Nucleus accumbens (tissue), 56 donors: ENCODE measurements around the gene OSBPL3.

Experiments used
- DNase-seq, 56 donors: peaks; one replicate each; lab custom pipeline; 2025; lab: John Stamatoyannopoulos, UW

The OSBPL3 gene

DNA sequence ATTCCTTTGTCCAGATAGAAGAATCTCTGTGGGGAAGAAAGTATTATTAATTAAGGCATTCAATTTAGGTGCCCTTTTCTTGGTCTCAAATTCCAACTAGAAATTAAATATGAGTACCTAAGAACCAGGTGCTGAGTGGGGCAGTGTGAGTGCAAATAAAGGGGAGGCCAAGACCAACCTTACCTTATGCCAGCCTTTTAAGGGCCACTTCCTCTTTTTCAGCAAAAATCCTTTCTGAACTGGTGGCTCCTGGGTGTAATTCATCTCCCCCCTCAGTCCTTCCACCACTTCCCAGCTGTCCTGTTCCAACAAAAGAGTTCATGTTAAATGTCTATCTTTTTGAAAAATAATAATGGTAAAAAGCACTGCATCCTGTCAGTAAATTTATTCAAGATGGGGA, 108.2 kb downstream of the OSBPL3 start:
- DNase-seq, result no peak

DNA sequence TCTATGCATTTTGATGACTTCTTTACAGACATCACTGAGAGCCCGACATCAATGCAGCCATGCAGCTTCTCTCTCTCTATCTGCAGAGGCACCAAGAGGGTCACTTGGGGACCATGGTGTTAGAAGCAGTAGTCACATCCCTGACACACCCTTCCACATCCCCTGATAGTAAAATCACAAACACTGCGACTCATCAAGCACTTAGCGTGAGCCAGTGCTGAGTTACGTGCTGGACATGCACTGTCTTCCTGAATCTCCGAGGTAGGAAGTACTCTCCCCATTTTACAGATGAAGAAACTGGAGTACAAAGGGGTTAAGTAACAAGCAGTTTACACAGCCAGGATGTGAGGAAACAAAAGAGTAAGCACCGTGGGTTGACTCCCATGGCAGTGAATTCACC, 109.2 kb downstream of the OSBPL3 start:
- DNase-seq, result no peak

DNA sequence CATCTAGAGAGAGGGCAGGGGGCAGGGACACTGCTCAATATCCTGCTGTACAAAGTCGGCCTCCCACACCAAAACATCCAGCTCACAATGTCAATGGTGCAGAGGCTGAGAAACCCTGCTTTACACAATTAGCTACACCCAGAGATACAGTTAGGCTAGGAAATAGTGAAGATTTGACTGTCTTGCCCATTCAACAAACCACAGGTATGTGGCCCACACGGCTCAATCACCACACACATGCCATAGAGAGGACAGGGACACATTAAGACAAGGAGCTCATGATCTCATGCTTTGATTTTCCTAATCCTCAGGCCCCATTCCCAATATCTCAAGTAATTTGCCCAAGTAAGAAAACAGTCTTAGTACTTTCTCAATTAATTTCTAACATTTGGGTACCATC, 110.4 kb downstream of the OSBPL3 start:
- DNase-seq, result no peak

DNA sequence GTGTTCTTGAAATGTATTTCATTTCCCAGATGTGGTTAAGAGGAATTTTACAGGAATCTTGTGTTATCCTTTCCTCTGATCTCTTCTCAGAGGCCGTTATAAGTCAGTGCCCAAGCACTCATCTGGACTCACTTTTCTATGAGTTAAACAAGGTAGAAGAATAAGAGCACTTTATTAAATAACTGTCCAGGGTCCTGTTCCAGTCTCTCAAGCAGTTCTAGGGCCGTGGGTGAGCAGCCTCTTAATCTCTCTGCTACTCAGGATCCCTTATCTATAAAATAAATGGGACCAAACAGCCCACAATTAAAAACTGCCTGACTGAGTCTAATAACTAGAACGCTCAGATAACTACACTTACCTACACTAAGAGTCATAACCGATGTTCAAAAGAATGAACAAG, 111.2 kb downstream of the OSBPL3 start:
- DNase-seq, result no peak

DNA sequence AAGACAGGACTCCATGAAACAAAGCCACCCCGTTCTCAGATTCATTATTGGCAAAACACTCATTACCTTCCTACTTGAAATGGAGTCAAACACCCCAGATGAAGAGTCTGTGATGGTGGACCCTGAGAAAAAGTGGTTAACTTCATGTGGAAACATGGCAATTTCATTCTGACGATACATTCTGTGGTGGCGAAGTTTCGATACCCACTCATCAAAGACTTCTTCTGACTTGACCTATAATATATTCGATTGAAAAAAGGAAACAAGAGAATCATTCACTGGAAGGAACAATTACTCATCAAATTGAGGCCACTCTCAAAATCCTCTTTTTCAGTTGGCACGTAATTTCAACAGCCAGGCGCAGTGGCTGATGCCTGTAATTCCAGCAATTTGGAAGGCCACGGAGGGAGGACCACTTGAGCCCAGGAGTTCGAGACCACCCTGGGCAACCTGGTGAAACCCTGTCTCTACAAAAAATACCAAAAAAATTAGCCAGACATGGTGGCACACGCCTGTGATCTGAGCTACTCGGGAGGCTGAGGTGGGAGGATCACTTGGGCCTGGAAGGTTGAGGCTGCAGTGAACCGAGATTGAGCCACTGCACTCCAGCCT, 113.9 kb downstream of the OSBPL3 start:
- DNase-seq, result no peak

DNA sequence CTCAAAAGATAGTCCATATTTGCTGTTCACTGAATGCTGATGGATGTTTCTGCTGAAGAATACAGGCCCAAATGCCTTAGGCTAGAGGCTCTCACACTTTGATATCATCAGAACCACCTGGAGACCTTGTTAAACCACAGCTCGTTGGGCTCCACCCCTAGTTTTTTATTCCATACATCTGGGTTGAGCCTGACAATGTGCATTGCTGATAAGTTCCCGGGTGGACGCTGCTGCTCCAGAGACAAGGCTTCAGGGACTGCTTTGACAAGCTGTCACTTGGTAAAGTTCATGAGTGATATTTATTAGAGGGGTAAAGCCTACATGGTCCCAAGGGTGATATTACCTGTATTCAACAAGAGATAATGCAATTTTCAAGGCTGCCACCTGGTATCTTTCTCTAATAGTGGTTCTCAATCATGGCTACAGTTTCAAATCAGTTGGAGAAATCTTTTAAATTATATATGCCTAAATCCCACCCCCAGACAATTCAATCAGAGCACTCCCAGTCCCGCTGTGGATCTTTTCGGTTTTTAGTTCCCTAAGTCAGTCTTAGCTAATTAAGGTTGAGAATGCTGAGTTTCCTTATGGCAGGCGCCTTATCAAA, 115.7 kb downstream of the OSBPL3 start:
- no peak for DNase-seq

DNA sequence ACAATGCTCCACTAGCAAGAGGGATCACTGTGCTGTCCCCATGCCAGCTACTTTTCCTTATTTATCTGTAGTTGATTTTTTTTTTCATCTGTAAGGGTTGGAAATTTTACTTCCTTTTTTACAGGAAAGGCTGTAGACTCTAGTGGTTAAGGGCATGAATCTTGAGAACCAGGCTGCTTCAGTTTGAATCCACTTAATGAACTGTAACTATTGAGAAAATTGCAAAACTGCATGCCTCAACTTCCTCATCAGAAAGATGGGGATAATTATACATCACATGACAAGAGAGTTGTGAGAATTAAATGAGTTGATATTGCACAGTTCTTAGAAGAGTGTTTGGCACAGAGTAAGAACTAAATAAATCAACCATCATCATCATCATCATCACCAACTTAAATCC, 116.4 kb downstream of the OSBPL3 start:
- DNase-seq, result no peak

DNA sequence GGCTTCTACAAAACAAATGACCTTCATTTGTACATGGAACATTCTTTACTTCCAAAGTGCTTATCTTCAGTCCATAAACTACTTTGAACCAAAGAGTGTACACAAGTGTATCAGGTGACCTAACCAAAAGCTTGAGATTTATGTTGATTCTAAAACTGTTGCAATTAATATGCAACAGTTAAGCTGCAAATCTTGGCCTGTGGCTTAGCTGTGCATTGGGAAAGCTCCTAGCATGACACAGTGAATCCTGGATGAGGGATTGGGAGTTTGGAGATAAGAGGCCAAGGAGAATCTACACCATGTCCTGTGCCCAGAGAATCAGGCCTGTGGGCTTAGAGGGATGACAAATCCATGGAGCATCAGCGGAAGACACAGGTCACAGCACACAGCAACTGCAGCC, 117.5 kb downstream of the OSBPL3 start:
- DNase-seq, result no peak

DNA sequence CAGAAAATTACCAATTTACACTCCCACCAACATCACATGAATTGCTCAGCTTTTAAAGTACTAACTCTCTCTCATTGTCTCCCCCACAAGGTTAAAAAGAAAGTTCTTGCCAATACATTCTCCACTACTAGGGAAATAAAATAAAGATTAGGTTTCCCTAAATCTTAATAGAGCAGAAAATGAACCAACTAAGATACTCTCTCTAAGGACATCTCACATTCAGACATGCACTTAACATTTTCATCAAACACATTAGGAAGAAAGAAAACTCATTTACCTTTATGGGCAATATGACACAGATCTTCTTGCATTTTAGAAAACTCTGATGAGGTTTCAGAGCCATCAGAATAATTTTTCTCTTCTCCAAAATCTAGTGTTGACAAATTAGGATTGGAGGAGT, 118.6 kb downstream of the OSBPL3 start:
- no peak for DNase-seq

DNA sequence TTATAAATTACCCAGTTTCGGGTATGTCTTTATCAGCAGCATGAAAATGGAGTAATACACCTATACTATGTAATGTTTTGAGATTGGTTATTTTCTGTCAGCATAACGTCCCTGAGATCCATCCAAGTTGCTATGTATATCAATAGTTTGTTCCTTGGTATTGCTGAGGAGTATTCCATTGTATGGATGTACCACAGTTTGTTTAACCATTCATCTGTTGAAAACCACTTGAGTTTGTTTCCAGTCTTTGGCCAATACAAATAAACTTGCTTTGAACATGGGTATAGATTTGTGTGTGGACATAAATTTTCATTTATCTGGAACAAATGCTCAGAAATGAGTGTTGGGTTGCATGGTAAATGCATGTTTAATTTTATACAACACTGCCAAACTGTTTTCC, 119.4 kb downstream of the OSBPL3 start:
- DNase-seq, result no peak

DNA sequence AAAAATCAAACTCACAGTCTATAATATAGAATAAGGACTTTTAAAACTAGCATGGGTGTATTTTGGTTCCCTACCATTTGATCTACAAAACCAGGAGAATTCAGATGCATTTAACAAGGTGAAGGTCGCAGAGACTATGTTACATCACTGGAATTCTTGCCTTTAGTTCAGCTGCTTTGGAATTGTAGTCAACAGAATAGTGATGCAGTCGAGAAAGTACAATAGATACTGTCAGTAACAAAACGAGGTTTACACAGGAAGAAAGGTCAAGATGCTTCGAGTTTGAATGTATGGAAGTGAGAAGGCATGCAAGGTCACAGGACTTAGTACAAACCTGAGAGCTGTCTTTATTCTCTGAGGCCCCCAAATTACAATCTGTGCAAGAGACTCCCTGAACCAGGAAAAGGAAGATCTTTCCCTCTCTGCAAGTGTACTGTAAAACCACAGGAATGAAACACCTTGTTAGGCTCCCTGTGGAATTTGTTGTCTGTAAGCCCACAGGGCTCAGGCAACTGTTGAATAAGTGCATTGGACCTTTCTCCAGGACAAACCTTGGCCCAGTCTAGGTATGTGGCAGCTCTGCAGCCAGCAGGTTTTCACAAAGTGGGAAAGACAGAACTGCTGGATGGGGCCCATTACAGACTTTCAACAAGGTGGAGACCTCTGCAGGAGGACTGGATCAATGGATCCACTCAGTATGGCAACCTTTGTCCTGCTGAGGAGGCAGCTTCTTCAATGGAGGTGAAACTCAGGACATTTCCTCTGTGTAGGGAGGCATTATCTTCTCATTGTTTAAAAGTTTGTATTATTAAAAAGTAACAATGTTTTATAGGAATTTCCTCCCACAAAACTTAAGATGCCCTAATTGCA, 121.6 kb downstream of the OSBPL3 start:
- no peak for DNase-seq

DNA sequence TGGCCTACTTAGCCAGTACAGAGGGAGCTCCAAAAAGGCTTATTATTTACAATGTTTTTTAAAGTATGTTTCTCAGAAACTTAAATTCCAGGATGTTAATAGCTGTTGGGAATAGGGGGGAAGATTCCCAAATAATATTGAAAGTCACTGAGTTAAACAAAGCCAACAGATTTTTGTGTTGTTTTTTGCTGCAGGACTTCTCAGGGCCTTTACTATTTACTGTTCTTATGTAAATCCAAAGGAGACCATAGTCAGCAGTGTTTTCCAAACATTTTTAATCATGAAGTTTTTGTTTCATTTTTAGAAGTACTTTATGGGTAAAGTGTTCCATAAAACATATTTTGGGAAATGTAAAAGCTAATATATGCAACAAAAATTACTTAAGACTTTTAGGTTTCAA, 122.4 kb downstream of the OSBPL3 start:
- no peak for DNase-seq

DNA sequence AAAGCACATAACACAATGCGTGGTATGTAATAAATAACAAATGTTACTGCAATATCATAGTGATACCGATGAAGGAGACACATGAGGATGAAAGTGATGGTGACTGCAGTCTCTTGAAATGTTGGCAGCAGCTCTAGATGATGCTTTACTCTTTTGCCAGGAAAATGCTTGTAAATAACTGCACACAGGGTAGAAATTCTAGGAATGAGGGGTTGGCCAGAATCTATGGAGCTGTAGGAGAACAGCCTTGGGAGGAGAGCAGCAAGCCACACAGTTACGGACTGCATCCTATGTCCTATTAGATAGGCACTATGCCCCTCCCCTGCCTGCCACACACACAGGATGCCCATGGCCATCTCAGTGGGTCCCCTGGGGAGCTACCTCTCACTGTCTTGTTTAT, 125.1 kb downstream of the OSBPL3 start:
- no peak for DNase-seq

DNA sequence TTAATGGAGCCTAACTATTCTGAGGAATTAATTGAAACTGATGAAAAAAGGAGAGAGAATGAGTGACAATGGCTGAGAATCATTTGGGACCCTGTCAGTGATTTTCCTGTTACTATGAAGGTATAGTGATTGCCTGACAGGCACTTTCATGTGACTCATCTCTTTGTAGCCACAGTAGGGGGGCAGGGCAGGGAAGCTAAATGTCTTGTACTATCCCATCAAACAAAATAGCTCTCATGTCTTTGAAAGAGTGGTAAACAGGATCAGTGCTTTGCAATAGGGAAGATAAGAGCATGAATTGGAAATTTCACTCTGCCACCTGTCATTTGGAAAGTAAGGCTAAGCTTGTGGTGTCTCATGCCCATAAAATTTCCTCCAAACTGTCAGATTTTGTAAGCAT, 128.2 kb downstream of the OSBPL3 start:
- DNase-seq, result no peak

DNA sequence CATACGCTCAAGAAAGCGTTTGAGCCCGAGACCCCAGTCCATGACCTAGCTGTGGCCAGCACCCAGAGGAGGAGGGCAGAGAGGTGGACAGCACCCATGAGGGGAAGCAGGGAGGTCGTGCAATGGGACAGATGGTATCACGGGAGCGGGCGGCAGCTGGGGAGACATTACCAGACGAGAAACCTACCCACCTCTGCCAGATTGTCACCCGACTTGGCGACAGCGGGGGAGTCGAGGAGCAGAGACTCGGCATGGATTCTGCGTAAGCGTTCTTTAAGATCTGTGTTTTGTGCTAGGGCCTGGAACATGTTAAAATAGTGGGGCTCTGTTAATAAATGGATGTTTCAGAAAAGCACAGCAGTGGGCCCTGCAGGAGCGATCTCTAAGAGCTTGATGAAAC, 131.1 kb downstream of the OSBPL3 start:
- DNase-seq, result no peak

DNA sequence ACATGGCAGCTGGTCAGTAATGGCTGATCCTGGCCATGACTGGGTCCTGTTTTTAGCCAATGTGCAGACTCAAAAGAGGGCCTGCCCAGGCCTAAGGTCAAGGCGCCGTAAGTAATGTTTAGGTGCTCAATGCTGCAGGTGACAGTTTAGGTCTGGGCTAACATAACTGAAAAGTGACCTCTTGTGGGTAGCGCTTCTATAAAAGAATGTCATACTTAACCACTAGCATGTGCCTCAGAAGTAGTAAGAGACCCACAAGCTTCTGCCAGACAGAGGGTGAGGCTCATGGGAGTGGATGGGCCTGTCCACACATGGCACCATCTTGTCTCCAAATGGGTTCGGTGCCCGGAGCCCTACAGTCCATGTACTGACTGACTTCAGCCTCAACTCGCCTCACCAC, 132.2 kb downstream of the OSBPL3 start:
- no peak for DNase-seq

DNA sequence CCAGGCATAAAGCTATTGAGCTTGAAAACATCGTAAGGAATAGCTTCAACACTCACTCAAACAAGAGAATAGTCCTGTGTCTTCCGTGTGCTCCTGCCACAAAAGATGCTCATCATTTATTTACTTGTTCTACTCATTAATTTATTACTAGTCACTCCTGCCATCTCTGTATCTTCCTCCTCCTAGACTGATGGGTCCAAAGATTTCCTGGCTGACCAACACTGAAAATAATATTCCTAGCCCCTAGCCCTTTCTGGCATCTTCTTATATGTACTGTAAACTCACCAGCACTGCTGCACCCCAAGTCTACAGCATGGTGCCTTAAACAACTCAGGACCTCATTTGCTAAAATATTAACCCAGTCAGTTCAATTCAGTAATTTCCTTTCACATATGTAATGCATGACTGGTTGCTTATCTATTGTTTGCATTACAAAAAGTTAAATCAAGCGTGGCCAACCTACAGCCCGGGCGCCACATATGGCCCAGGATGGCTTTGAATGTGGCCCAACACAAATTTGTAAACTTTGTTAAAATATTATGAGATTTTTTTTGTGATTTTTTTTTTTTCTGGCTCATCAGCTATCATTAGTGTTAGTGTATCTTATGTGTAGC, 136.1 kb downstream of the OSBPL3 start:
- DNase-seq, result no peak

DNA sequence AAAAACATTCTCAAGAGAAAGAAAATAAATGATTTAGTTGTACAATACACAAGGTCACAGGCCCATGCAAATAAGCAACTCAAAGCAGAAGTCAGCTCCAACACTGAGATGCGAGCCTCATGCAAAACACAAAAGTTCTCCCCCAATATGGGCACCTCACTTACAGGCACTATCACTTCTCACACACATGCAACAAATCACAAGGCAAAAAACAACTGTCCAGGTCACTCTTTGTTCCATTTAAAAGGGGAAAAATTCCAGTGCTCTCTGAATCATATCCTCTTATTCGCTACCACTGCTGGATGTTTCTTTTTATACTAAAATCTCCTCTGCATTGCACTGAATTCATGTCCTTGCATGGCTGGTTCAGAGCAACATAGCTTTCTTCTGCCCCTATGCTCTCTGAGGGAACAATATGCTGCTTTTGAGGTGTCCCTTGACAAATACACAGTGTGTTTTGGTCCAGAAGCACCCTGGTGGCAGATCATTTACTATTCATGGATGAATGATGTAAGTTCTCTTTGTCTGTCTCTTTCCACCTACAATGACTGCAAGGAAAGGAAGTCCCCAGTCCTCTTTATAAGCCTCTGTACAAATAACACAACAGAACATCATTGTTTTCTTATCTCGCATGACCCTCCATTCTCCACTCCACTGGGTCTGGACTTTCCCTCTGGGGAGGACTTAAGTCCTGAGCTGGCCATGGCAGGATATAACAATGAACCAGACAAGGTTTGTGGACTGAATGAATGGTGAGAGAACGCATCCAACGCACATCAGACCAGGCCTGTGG, 137.3 kb downstream of the OSBPL3 start:
- no peak for DNase-seq

DNA sequence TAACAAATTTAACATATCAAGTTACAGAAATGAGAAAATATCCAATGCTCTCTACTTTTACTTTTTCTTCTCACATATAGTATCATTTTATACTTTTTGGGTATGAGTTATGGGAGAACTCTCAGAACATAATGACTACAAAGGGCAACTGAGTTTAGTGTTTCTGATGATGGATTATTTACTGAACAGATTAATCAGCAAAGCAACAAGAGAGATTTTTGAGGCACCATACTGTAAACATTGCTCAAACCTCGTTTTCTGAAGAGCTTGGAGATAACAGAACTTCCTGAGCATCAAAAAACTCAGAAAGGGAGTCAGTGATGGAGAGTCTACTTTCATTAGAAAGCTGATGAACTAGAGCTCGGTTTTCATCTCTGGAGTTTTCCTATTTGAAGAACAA, 137.9 kb downstream of the OSBPL3 start:
- no peak for DNase-seq

DNA sequence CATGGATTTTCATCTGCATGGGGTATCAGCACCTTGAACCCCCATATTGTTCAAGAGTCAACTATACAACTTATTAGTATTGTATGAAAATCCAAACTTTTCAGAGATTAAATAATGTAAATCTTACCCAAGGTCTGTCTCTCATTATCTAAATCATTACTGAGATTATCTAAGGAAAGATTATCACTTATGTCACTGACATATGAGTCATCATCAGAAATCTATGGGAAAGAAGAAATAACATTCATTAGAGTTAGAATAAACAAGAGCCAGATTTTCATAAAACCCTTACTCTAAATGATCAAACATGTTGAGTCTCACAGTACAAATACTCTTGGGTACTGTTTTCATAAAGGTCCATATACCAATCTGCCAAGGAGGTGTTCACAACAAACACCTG, 139.4 kb downstream of the OSBPL3 start:
- no peak for DNase-seq

DNA sequence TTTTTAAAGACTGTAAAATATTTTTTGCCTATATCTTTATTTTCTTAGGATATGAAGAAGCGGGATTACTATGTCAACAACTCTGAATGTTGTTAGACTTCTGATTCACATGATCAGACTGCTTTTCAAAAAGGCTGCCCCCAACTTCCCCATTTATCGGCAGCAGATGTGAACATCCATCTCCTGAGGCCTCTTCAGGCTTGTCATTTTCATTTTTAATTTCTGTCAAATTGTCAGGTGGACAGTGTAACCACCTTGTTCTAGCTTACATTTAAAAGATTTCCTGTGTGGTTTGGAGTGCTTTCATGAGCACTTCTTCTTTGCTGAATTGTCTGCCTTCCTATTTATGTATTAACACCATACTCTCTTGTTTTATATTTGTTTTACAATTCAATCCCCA, 143.9 kb downstream of the OSBPL3 start:
- DNase-seq, result no peak
